Keratinocyte (primary cell): ENCODE measurements around the gene CHST12. TPM values are rescaled to one million over a fixed set of nuclear protein-coding genes. Genes with fewer than 3 reads are reported as not detected.

ENCODE experiments used
- DNase-seq: peaks from one replicate; pipeline ENCODE4 v3.0.0-alpha.2; 2011; ENCODE audit warnings: low read depth, missing footprints, low spot score
- FAIRE-seq: peaks from 2 replicates; lab custom pipeline; 2011; peaks lifted over from hg19 to GRCh38; lab: Jason Lieb, UNC
- H2AFZ ChIP-seq: 2 replicates; pipeline ENCODE4 v1.6.0; 2012; ENCODE audit warnings: low read length, control low read depth, inconsistent platforms; ENCODE audit not compliant: control insufficient read depth
- H3K27ac ChIP-seq: 2 replicates; pipeline ENCODE4 v1.5.1; 2011; ENCODE audit warnings: low read length; ENCODE audit not compliant: control insufficient read depth, insufficient read depth
- H3K27me3 ChIP-seq: 3 replicates; pipeline ENCODE4 v1.6.0; 2011; ENCODE audit warnings: low read length; ENCODE audit not compliant: control insufficient read depth, insufficient read depth; ENCODE audit errors: extremely low read depth
- H3K36me3 ChIP-seq, 2 experiments: 2 replicates in 1 of 2; 3 replicates in 1 of 2; pipeline ENCODE4 v1.5.1; 2011; ENCODE audit warnings: low read length in 2 of 2, mild to moderate bottlenecking in 1 of 2; ENCODE audit not compliant: control insufficient read depth in 2 of 2, insufficient read depth in 2 of 2; ENCODE audit errors: extremely low read depth in 1 of 2
- H3K4me1 ChIP-seq: 3 replicates; pipeline ENCODE4 v1.5.1; 2011; ENCODE audit warnings: low read length; ENCODE audit not compliant: control insufficient read depth, insufficient read depth; ENCODE audit errors: extremely low read depth
- H3K4me2 ChIP-seq: 3 replicates; pipeline ENCODE4 v1.6.0; 2011; ENCODE audit warnings: low read depth, low read length; ENCODE audit not compliant: control insufficient read depth, insufficient read depth; ENCODE audit errors: extremely low read depth
- H3K4me3 ChIP-seq, 3 experiments: fragments of 200-600 bp in 1 of 3; sonication (generic) in 1 of 3; 2 replicates in 2 of 3; 3 replicates in 1 of 3; pipeline ENCODE4 v1.5.1; 2011 to 2016; ENCODE audit warnings: low read length in 3 of 3, mild to moderate bottlenecking in 3 of 3, control low read depth in 2 of 3, inconsistent platforms in 1 of 3, low read depth in 1 of 3, mixed read lengths in 1 of 3, mixed run types in 1 of 3, moderate library complexity in 1 of 3; ENCODE audit not compliant: control insufficient read depth in 2 of 3, insufficient read depth in 2 of 3; ENCODE audit errors: extremely low read depth in 1 of 3
- H3K79me2 ChIP-seq: 2 replicates; pipeline ENCODE4 v1.6.0; 2012; ENCODE audit warnings: low read length; ENCODE audit not compliant: control insufficient read depth, insufficient read depth
- H3K9ac ChIP-seq: 3 replicates; pipeline ENCODE4 v1.6.0; 2011; ENCODE audit warnings: low read length; ENCODE audit not compliant: control insufficient read depth, insufficient read depth; ENCODE audit errors: extremely low read depth
- H3K9me1 ChIP-seq: 3 replicates; pipeline ENCODE4 v1.6.0; 2011; ENCODE audit warnings: low read length; ENCODE audit not compliant: control insufficient read depth, insufficient read depth; ENCODE audit errors: extremely low read depth
- H3K9me3 ChIP-seq: 2 replicates; pipeline ENCODE4 v1.5.1; 2012; ENCODE audit warnings: low read depth, low read length; ENCODE audit not compliant: control insufficient read depth
- H4K20me1 ChIP-seq: 3 replicates; pipeline ENCODE4 v1.6.0; 2011; ENCODE audit warnings: low read length; ENCODE audit not compliant: control insufficient read depth, insufficient read depth; ENCODE audit errors: extremely low read depth
- EZH2 ChIP-seq: IDR thresholded peaks from one replicate; pipeline ENCODE4 v1.6.1; 2012; ENCODE audit warnings: inconsistent platforms, mild to moderate bottlenecking, low read length, moderate library complexity
- dilution Hi-C: fragments of 300-500 bp; cut with MboI; formaldehyde crosslinking; loops from one replicate; pipeline ENCODE4 v1.7.0; 2020; ENCODE audit warnings: low sequenced_read_pairs; ENCODE audit not compliant: extremely low pct_ligation_motif_present
- polyA plus RNA-seq, 5 experiments: library from polyadenylated mRNA; depleted of rRNA in 3 of 5; stranded (reverse) in 3 of 5; stranded (forward) in 1 of 5; unstranded in 1 of 5; fragments of >200 nt; gene quantifications; 1 replicate in 1 of 5; 2 replicates in 3 of 5; 3 replicates in 1 of 5; pipeline versions ENCODE4 v1.2.1 to v1.2.3, GENCODE V29; 2011 to 2012; ENCODE audit warnings: missing spikeins in 2 of 5, low read depth in 1 of 5, low replicate concordance in 1 of 5
- TF ChIP-seq, protein P1 (sequence below), 3 experiments: IDR thresholded peaks in 1 of 3; conservative IDR thresholded peaks in 1 of 3; optimal IDR thresholded peaks in 1 of 3; 2 replicates in 2 of 3; 3 replicates in 1 of 3; pipeline versions ENCODE3 to v1.5.1; 2011; ENCODE audit warnings: low read length in 3 of 3, mild to moderate bottlenecking in 3 of 3, moderate library complexity in 2 of 3, control low read depth in 1 of 3, inconsistent platforms in 1 of 3; ENCODE audit not compliant: insufficient read depth in 2 of 3; ENCODE audit errors: extremely low read depth in 1 of 3

Gene CHST12
- polyA plus RNA-seq, 1 donor (not counting 4 experiments of a cell fraction or from before 2014, with no cell fraction given) = 5.0 TPM

DNA sequence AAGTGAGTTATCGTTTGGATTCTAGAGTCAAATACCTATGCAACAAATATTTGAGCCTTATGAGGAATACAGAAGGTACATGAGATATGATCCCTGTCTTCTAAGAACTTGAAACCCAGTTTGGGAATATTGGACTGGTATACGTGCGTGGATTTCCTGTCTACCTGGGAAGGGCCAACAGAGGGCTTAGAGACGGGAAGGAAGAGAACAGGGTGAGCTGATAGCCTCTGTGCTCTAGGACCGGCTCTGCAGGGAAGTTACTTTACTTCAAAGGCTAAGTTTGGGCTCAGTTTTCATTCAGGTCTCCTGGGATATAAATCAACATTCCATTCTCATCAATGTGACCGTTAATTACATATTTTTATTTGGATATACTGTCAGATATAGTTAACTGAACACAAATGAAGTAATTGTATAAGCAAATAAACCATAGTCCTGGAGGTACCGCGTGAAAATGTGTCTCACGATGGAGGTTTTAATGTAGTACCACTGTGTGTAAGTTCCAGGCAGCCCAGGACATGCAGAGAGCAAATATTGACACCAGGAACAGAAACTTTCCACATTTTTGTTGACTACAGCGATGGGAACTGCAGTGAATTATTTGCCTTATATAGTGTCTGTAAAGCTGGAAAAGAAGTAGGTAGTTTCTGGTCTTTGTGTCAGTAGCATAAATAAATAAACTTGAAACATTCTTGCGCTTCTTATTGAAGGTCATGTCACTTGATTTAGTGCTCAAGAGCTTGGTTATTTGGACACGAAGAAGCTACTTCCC lies 8.6 kb downstream of the CHST12 start:
- Histone ChIP-seq H3K27ac (no peak overlapping the region), H3K9me3 (no peaks in the 10 kb centered on the region), H3K4me2 (no peak overlapping the region), H3K9me1 (no peaks in the 10 kb centered on the region), H2AFZ (no peak overlapping the region), H4K20me1 (no peaks in the 10 kb centered on the region), H3K4me3 (no peak overlapping the region), H3K27me3 (no peaks in the 10 kb centered on the region), H3K79me2 (no peaks in the 10 kb centered on the region), H3K9ac (no peak overlapping the region), H3K36me3 (no peaks in the 10 kb centered on the region), H3K4me1 (no peaks in the 10 kb centered on the region)
- DNase-seq (no peak), FAIRE-seq (no peak)
- no peak for TF ChIP-seq EZH2
- TF ChIP-seq, protein P1, sequence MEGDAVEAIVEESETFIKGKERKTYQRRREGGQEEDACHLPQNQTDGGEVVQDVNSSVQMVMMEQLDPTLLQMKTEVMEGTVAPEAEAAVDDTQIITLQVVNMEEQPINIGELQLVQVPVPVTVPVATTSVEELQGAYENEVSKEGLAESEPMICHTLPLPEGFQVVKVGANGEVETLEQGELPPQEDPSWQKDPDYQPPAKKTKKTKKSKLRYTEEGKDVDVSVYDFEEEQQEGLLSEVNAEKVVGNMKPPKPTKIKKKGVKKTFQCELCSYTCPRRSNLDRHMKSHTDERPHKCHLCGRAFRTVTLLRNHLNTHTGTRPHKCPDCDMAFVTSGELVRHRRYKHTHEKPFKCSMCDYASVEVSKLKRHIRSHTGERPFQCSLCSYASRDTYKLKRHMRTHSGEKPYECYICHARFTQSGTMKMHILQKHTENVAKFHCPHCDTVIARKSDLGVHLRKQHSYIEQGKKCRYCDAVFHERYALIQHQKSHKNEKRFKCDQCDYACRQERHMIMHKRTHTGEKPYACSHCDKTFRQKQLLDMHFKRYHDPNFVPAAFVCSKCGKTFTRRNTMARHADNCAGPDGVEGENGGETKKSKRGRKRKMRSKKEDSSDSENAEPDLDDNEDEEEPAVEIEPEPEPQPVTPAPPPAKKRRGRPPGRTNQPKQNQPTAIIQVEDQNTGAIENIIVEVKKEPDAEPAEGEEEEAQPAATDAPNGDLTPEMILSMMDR (optimal IDR thresholded peaks at IDR 0.05 in 1 of 3, IDR thresholded peaks at IDR 0.05 in 1 of 3, conservative IDR thresholded peaks at IDR 0.05 in 1 of 3; ENCODE audit: extremely low read depth in 1 of 3, insufficient read depth in 2 of 3, low read length in 3 of 3) = no peak
- dilution Hi-C loops = no loop called here

- no peaks in the 10 kb centered on the region for H3K4me1 ChIP-seq
- DNase-seq = no peak
- no peak for TF ChIP-seq EZH2
- dilution Hi-C loops = no loop called here
- no peaks in the 10 kb centered on the region for H3K79me2 ChIP-seq
- H3K27ac ChIP-seq = no peak overlapping the region
- no peaks in the 10 kb centered on the region for H3K27me3 ChIP-seq
- no peak overlapping the region for H3K4me2 ChIP-seq
- H3K36me3 ChIP-seq = no peaks in the 10 kb centered on the region
- no peak overlapping the region for H2AFZ ChIP-seq
- H3K9me3 ChIP-seq = no peaks in the 10 kb centered on the region
- H4K20me1 ChIP-seq = no peaks in the 10 kb centered on the region
- H3K9me1 ChIP-seq = no peaks in the 10 kb centered on the region
- no peak for FAIRE-seq
- no peak overlapping the region for H3K4me3 ChIP-seq
- no peak overlapping the region for H3K9ac ChIP-seq
These were observed 9.3 kb downstream of the CHST12 start for GRCh38 chr7:2412587-2413201.
